DND-41 (cell line): ENCODE data around the gene SLC26A11.

Source experiments
- ATAC-seq: fragments of 200-7000 bp; cut with Tn5 transposase; 3 replicates; pipeline ENCODE4 v1.9.1; 2021; ENCODE audit warnings: low read depth; ENCODE audit not compliant: insufficient read depth
- DNase-seq: peaks from one replicate; pipeline ENCODE4 v3.0.0-alpha.2; 2020
- H2AFZ ChIP-seq: 2 replicates; pipeline ENCODE4 v1.6.0; 2012; ENCODE audit warnings: low read depth, low read length
- H3K27ac ChIP-seq: 2 replicates; pipeline ENCODE4 v1.5.1; 2012; ENCODE audit warnings: low read length, inconsistent platforms
- H3K27me3 ChIP-seq: fragments of 200-600 bp; sonication (generic); 2 replicates; pipeline ENCODE4 v1.6.0; 2012; ENCODE audit warnings: low read length, mild to moderate bottlenecking, inconsistent platforms; ENCODE audit not compliant: insufficient read depth, poor library complexity
- H3K36me3 ChIP-seq: 2 replicates; pipeline ENCODE4 v1.5.1; 2012; ENCODE audit warnings: low read length, inconsistent platforms; ENCODE audit not compliant: insufficient read depth
- H3K4me1 ChIP-seq: 2 replicates; pipeline ENCODE4 v1.5.1; 2012; ENCODE audit warnings: mild to moderate bottlenecking, low read length; ENCODE audit not compliant: insufficient read depth
- H3K4me2 ChIP-seq: 2 replicates; pipeline ENCODE4 v1.6.0; 2012; ENCODE audit warnings: mild to moderate bottlenecking, moderate library complexity, low read length, inconsistent platforms; ENCODE audit not compliant: insufficient read depth
- H3K4me3 ChIP-seq, 2 experiments: fragments of 200-600 bp in 1 of 2; shearing (Covaris generic) in 1 of 2; 2 replicates each; pipeline ENCODE4 v1.5.1; 2012 to 2016; ENCODE audit warnings: inconsistent platforms in 2 of 2, low read length in 2 of 2, mild to moderate bottlenecking in 2 of 2, low read depth in 1 of 2, moderate library complexity in 1 of 2
- H3K79me2 ChIP-seq: 2 replicates; pipeline ENCODE4 v1.6.0; 2012; ENCODE audit warnings: low read length, inconsistent platforms; ENCODE audit not compliant: insufficient read depth
- H3K9ac ChIP-seq: 2 replicates; pipeline ENCODE4 v1.6.0; 2012; ENCODE audit warnings: low read depth, mild to moderate bottlenecking, inconsistent platforms, low read length, moderate library complexity
- H3K9me3 ChIP-seq: 2 replicates; pipeline ENCODE4 v1.5.1; 2012; ENCODE audit warnings: low read length, moderate library complexity, mild to moderate bottlenecking, inconsistent platforms; ENCODE audit not compliant: insufficient read depth, severe bottlenecking
- H4K20me1 ChIP-seq: 2 replicates; pipeline ENCODE4 v1.6.0; 2012; ENCODE audit warnings: low read length; ENCODE audit not compliant: insufficient read depth
- CTCF ChIP-seq: IDR thresholded peaks from 2 replicates; pipeline ENCODE4 v1.5.1; 2012; ENCODE audit warnings: borderline replicate concordance, low read length, moderate library complexity, mild to moderate bottlenecking; ENCODE audit not compliant: poor library complexity, severe bottlenecking; ENCODE audit errors: extremely low read depth
- EZH2 ChIP-seq: IDR thresholded peaks from 3 replicates; pipeline ENCODE4 v1.6.1; 2012; ENCODE audit warnings: borderline replicate concordance, low read depth, mild to moderate bottlenecking, moderate library complexity, low read length, inconsistent platforms; ENCODE audit not compliant: severe bottlenecking

Gene SLC26A11

GRCh38 chr17:80287038-80287437 is 66.8 kb downstream of the SLC26A11 start:
- H3K4me2 ChIP-seq = no peak overlapping the region
- no peaks in the 10 kb centered on the region for H3K27me3 ChIP-seq
- DNase-seq = no peak
- H3K9ac ChIP-seq = no peak overlapping the region
- ATAC-seq = no peak
- peaks cover 72% of the 10 kb centered on the region for H3K36me3 ChIP-seq
- no peak overlapping the region for H3K4me3 ChIP-seq
- H4K20me1 ChIP-seq = peaks cover 32% of the 10 kb centered on the region
- TF ChIP-seq EZH2 (no peak), CTCF (no peak)
- H3K9me3 ChIP-seq = no peaks in the 10 kb centered on the region
- H3K4me1 ChIP-seq = no peaks in the 10 kb centered on the region
- H3K27ac ChIP-seq = no peak overlapping the region; the same call in 1 of the 2 replicates
- H3K79me2 ChIP-seq = peaks cover 24% of the 10 kb centered on the region
- H2AFZ ChIP-seq = no peak overlapping the region

GRCh38 chr17:80287806-80288567 is 67.8 kb downstream of the SLC26A11 start:
- Histone ChIP-seq H3K27me3 (no peaks in the 10 kb centered on the region), H3K36me3 (peaks cover 80% of the 10 kb centered on the region), H3K4me2 (no peak overlapping the region), H2AFZ (no peak overlapping the region), H3K9me3 (no peaks in the 10 kb centered on the region), H3K79me2 (peaks cover 23% of the 10 kb centered on the region), H3K9ac (no peak overlapping the region), H3K4me3 (no peak overlapping the region), H4K20me1 (peaks cover 32% of the 10 kb centered on the region), H3K27ac (peak overlapping the region; percentile 26; the same call in 1 of the 2 replicates), H3K4me1 (no peaks in the 10 kb centered on the region)
- TF ChIP-seq EZH2 (no peak), CTCF (no peak)
- ATAC-seq = no peak
- no peak for DNase-seq

- DNase-seq (no peak), ATAC-seq (no peak)
- H3K9me3 ChIP-seq = no peaks in the 10 kb centered on the region
- no peak overlapping the region for H2AFZ ChIP-seq
- TF ChIP-seq EZH2 = no peak
- no peak for TF ChIP-seq CTCF
- H3K9ac ChIP-seq = no peak overlapping the region
- H4K20me1 ChIP-seq = peaks cover 29% of the 10 kb centered on the region
- peaks cover 16% of the 10 kb centered on the region for H3K79me2 ChIP-seq
- H3K4me2 ChIP-seq = no peak overlapping the region
- H3K4me1 ChIP-seq = no peaks in the 10 kb centered on the region
- H3K36me3 ChIP-seq = peaks cover 86% of the 10 kb centered on the region
- no peaks in the 10 kb centered on the region for H3K27me3 ChIP-seq
- H3K4me3 ChIP-seq = no peak overlapping the region
- H3K27ac ChIP-seq = no peak overlapping the region
Measured at GRCh38 chr17:80289616-80290015, 69.4 kb downstream of the SLC26A11 start.
